ENCODE results near the gene MAML1.
"Not testable (repeated sequence)": the region's sequence is repeated elsewhere in the genome, so short reads cannot be mapped to it uniquely, and the experiment has no call there.

Gene MAML1

GRCh38 chr5:179732412-179732917, at the start of gene MAML1:
Gene MAML1 (plus strand): TSS chr5:179732822. CDS start chr5:179733113, 291 bp downstream.
- Histone ChIP-seq H3K9me3 (ENCODE audit: control insufficient read depth in 1 of 2, low read length in 2 of 2) (no peaks in the 10 kb centered on the region), H3K27ac (ENCODE audit: low read length) (peak within 1 kb of the TSS; percentile 72), H3K36me3 (ENCODE audit: control insufficient read depth in 1 of 2, insufficient read depth in 2 of 2, low read length in 2 of 2) (peaks cover 33 to 37% of the 10 kb centered on the region in 2 donors), H3K4me1 (ENCODE audit: control insufficient read depth in 1 of 2, insufficient read depth in 2 of 2, low read length in 2 of 2) (peaks cover 5 to 38% of the 10 kb centered on the region in 2 donors), H3K27me3 (ENCODE audit: low read depth, low read length) (no peaks in the 10 kb centered on the region), H3K4me3 (ENCODE audit: low read depth in 1 of 2, low read length in 2 of 2) (peak within 1 kb of the TSS; percentile 74 to 86)

- not testable (repeated sequence) for H3K4me1 ChIP-seq (ENCODE audit: control insufficient read depth in 1 of 2, insufficient read depth in 2 of 2, low read length in 2 of 2); H3K4me3 ChIP-seq (ENCODE audit: low read depth in 1 of 2, low read length in 2 of 2); H3K9me3 ChIP-seq (ENCODE audit: control insufficient read depth in 1 of 2, low read length in 2 of 2); H3K27me3 ChIP-seq (ENCODE audit: low read depth, low read length); H3K36me3 ChIP-seq (ENCODE audit: control insufficient read depth in 1 of 2, insufficient read depth in 2 of 2, low read length in 2 of 2); H3K27ac ChIP-seq (ENCODE audit: low read length)
These were observed 43.4 kb upstream of the MAML1 start for GRCh38 chr5:179689212-179689611.

GRCh38 chr5:179694561-179694960, 38.1 kb upstream of the MAML1 start:
- H3K9me3 ChIP-seq (ENCODE audit: control insufficient read depth in 1 of 2, low read length in 2 of 2), result no peaks in the 10 kb centered on the region
- peaks cover 0 to 11% of the 10 kb centered on the region in 2 donors for H3K4me1 ChIP-seq (ENCODE audit: control insufficient read depth in 1 of 2, insufficient read depth in 2 of 2, low read length in 2 of 2)
- no peaks in the 10 kb centered on the region for H3K27me3 ChIP-seq (ENCODE audit: low read depth, low read length)
- no peak overlapping the region for H3K4me3 ChIP-seq (ENCODE audit: low read depth in 1 of 2, low read length in 2 of 2)
- peaks cover 0 to 10% of the 10 kb centered on the region in 2 donors for H3K36me3 ChIP-seq (ENCODE audit: control insufficient read depth in 1 of 2, insufficient read depth in 2 of 2, low read length in 2 of 2)
- no peak overlapping the region for H3K27ac ChIP-seq (ENCODE audit: low read length)

GRCh38 chr5:179696603-179697002, 36.0 kb upstream of the MAML1 start:
- H3K4me3 ChIP-seq (ENCODE audit: low read depth in 1 of 2, low read length in 2 of 2), result no peak overlapping the region
- H3K27ac ChIP-seq (ENCODE audit: low read length), result no peak overlapping the region
- H3K36me3 ChIP-seq (ENCODE audit: control insufficient read depth in 1 of 2, insufficient read depth in 2 of 2, low read length in 2 of 2), result peaks cover 0 to 10% of the 10 kb centered on the region in 2 donors
- no peaks in the 10 kb centered on the region for H3K27me3 ChIP-seq (ENCODE audit: low read depth, low read length)
- no peaks in the 10 kb centered on the region for H3K9me3 ChIP-seq (ENCODE audit: control insufficient read depth in 1 of 2, low read length in 2 of 2)
- H3K4me1 ChIP-seq (ENCODE audit: control insufficient read depth in 1 of 2, insufficient read depth in 2 of 2, low read length in 2 of 2), result peaks cover 0 to 23% of the 10 kb centered on the region in 2 donors

GRCh38 chr5:179697108-179697507, 35.5 kb upstream of the MAML1 start:
- Histone ChIP-seq H3K9me3 (ENCODE audit: control insufficient read depth in 1 of 2, low read length in 2 of 2) (no peaks in the 10 kb centered on the region), H3K27me3 (ENCODE audit: low read depth, low read length) (no peaks in the 10 kb centered on the region), H3K27ac (ENCODE audit: low read length) (no peak overlapping the region), H3K36me3 (ENCODE audit: control insufficient read depth in 1 of 2, insufficient read depth in 2 of 2, low read length in 2 of 2) (peaks cover 0 to 10% of the 10 kb centered on the region in 2 donors), H3K4me1 (ENCODE audit: control insufficient read depth in 1 of 2, insufficient read depth in 2 of 2, low read length in 2 of 2) (peaks cover 0 to 25% of the 10 kb centered on the region in 2 donors), H3K4me3 (ENCODE audit: low read depth in 1 of 2, low read length in 2 of 2) (no peak overlapping the region)

- Histone ChIP-seq H3K27ac (ENCODE audit: low read length) (peak overlapping the region; percentile 92), H3K4me3 (ENCODE audit: low read depth in 1 of 2, low read length in 2 of 2) (peak overlapping the region; percentile 61 to 83), H3K4me1 (ENCODE audit: control insufficient read depth in 1 of 2, insufficient read depth in 2 of 2, low read length in 2 of 2) (peaks cover 0 to 30% of the 10 kb centered on the region in 2 donors)
- H3K9me3 ChIP-seq (ENCODE audit: control insufficient read depth in 1 of 2, low read length in 2 of 2); H3K36me3 ChIP-seq (ENCODE audit: control insufficient read depth in 1 of 2, insufficient read depth in 2 of 2, low read length in 2 of 2); H3K27me3 ChIP-seq (ENCODE audit: low read depth, low read length): not testable (repeated sequence)
These were observed 35.1 kb upstream of the MAML1 start for GRCh38 chr5:179697543-179697942.

GRCh38 chr5:179697993-179698934, 34.4 kb upstream of the MAML1 start:
- H3K4me3 ChIP-seq (ENCODE audit: low read depth in 1 of 2, low read length in 2 of 2), result peak overlapping the region; percentile 61 to 83
- no peaks in the 10 kb centered on the region for H3K9me3 ChIP-seq (ENCODE audit: control insufficient read depth in 1 of 2, low read length in 2 of 2)
- peaks cover 0 to 10% of the 10 kb centered on the region in 2 donors for H3K36me3 ChIP-seq (ENCODE audit: control insufficient read depth in 1 of 2, insufficient read depth in 2 of 2, low read length in 2 of 2)
- H3K27ac ChIP-seq (ENCODE audit: low read length), result peak overlapping the region; percentile 92
- H3K4me1 ChIP-seq (ENCODE audit: control insufficient read depth in 1 of 2, insufficient read depth in 2 of 2, low read length in 2 of 2), result peaks cover 0 to 32% of the 10 kb centered on the region in 2 donors
- no peaks in the 10 kb centered on the region for H3K27me3 ChIP-seq (ENCODE audit: low read depth, low read length)

GRCh38 chr5:179698935-179699615, 33.5 kb upstream of the MAML1 start, which contains the start of gene CANX:
Gene CANX (plus strand): TSS chr5:179698967. CDS start chr5:179705682, 6,715 bp downstream.
- peak within 1 kb of the TSS; percentile 83 to 88 for H3K4me3 ChIP-seq (ENCODE audit: low read depth in 1 of 2, low read length in 2 of 2)

GRCh38 chr5:179699616-179700237, 32.9 kb upstream of the MAML1 start:
- Histone ChIP-seq H3K4me3 (ENCODE audit: low read depth in 1 of 2, low read length in 2 of 2) (peak overlapping the region; percentile 83 to 88), H3K9me3 (ENCODE audit: control insufficient read depth in 1 of 2, low read length in 2 of 2) (no peaks in the 10 kb centered on the region), H3K27me3 (ENCODE audit: low read depth, low read length) (no peaks in the 10 kb centered on the region), H3K27ac (ENCODE audit: low read length) (peak overlapping the region; percentile 96), H3K36me3 (ENCODE audit: control insufficient read depth in 1 of 2, insufficient read depth in 2 of 2, low read length in 2 of 2) (peaks cover 0 to 10% of the 10 kb centered on the region in 2 donors), H3K4me1 (ENCODE audit: control insufficient read depth in 1 of 2, insufficient read depth in 2 of 2, low read length in 2 of 2) (peaks cover 0 to 32% of the 10 kb centered on the region in 2 donors)

More at GRCh38 chr5:179698935-179699615, 33.5 kb upstream of the MAML1 start, which contains the start of gene CANX:
- peak within 1 kb of the TSS; percentile 96 for H3K27ac ChIP-seq (ENCODE audit: low read length)
- no peaks in the 10 kb centered on the region for H3K9me3 ChIP-seq (ENCODE audit: control insufficient read depth in 1 of 2, low read length in 2 of 2)
- peaks cover 0 to 32% of the 10 kb centered on the region in 2 donors for H3K4me1 ChIP-seq (ENCODE audit: control insufficient read depth in 1 of 2, insufficient read depth in 2 of 2, low read length in 2 of 2)
- H3K27me3 ChIP-seq (ENCODE audit: low read depth, low read length), result no peaks in the 10 kb centered on the region
- H3K36me3 ChIP-seq (ENCODE audit: control insufficient read depth in 1 of 2, insufficient read depth in 2 of 2, low read length in 2 of 2), result peaks cover 0 to 10% of the 10 kb centered on the region in 2 donors

GRCh38 chr5:179700401-179700918, 32.2 kb upstream of the MAML1 start:
- H3K27me3 ChIP-seq (ENCODE audit: low read depth, low read length), result no peaks in the 10 kb centered on the region
- H3K36me3 ChIP-seq (ENCODE audit: control insufficient read depth in 1 of 2, insufficient read depth in 2 of 2, low read length in 2 of 2), result peaks cover 0 to 10% of the 10 kb centered on the region in 2 donors
- peak overlapping the region; percentile 83 to 88 for H3K4me3 ChIP-seq (ENCODE audit: low read depth in 1 of 2, low read length in 2 of 2)
- H3K27ac ChIP-seq (ENCODE audit: low read length), result peak overlapping the region; percentile 96
- peaks cover 0 to 32% of the 10 kb centered on the region in 2 donors for H3K4me1 ChIP-seq (ENCODE audit: control insufficient read depth in 1 of 2, insufficient read depth in 2 of 2, low read length in 2 of 2)
- H3K9me3 ChIP-seq (ENCODE audit: control insufficient read depth in 1 of 2, low read length in 2 of 2), result no peaks in the 10 kb centered on the region

Data from muscle layer of duodenum (tissue), 2 donors.